Right renal pelvis (tissue), 4 donors: ENCODE measurements around the gene RAB40A. TPM values are rescaled to one million over a fixed set of nuclear protein-coding genes. Genes with fewer than 3 reads are reported as not detected.
"Not testable (repeated sequence)": the region's sequence is repeated elsewhere in the genome, so short reads cannot be mapped to it uniquely, and the experiment has no call there.

ENCODE experiments used
- DNase-seq, 4 donors: peaks; one replicate each; pipeline ENCODE4 v3.0.0-alpha.2; 2013; ENCODE audit warnings: low read depth in 4 of 4, low spot score in 3 of 4, missing footprints in 1 of 4
- polyA plus RNA-seq, 4 donors: library from polyadenylated mRNA; unstranded; fragments of 120-200 nt; gene quantifications; one replicate each; pipeline ENCODE4 v1.2.1, GENCODE V29; 2013; ENCODE audit not compliant: insufficient read length in 4 of 4

Gene RAB40A
- polyA plus RNA-seq, 4 donors: 2.4 to 3.4 (median 2.8) TPM

DNA sequence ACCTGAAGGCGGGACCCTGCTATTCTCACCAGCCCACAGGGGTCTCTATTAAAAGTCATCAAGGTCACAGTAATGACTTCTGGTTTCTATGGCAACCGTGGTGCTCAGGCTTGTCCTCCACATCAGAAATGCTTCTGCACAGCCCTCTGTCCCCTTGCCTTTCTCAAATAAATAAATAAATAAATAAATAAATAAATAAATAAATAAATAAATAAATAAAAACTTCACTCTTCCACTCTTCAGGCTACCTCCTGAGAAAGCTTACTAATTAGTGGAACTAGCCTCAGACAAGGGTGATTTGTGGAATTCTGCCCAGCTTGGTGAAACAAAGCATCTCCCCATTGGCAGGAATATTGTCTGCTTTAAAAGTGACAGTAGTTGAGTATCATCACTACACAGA lies 5.5 kb upstream of the RAB40A start:
- DNase-seq: no peak

DNA sequence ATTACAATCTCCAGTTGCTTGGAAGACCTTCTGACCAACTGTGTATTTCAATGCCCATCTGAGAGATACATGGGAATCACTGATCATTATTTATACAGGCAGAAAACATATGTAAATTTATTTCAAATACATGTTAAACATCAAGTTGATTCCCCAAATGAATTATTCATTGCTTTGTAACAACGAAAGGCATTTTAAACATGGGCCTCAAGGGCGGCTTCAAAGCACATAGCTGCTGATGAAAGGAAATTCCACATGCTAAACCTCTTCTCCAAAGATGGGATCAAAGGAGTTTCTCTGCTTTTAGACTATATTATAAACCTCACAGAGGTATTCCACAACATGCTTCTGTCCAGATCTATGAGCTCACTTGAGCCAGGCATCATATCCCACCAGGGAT lies 4.3 kb upstream of the RAB40A start:
- DNase-seq: no peak

DNA sequence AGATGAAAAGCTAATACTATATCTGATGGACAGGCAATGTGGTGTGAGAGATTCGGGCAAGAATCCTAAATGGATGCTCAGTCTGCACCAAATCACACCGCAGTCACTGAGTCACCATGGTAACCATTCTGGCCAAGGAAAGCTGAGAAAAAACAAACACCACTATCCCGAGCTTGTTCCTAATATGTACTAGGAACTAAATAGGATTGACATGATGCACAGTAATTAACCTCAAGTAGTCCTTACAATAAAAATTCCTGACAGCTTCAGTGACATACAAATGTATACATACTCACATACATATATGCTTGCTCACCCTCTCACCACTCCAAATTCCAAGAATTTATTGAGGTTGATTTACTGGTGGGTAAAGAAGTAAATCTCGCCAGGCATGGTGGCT lies 1.1 kb upstream of the RAB40A start:
- no peak for DNase-seq

GRCh38 chrX:103518571-103518970 lies 718 bp downstream of the RAB40A start:
- DNase-seq: no peak

- no peak for DNase-seq
Measured at GRCh38 chrX:103517246-103517645, 2.0 kb downstream of the RAB40A start.

- DNase-seq: no peak
Measured at GRCh38 chrX:103513476-103514108, 5.7 kb downstream of the RAB40A start.

- no peak for DNase-seq
Measured at GRCh38 chrX:103513067-103513466, 6.2 kb downstream of the RAB40A start.

DNA sequence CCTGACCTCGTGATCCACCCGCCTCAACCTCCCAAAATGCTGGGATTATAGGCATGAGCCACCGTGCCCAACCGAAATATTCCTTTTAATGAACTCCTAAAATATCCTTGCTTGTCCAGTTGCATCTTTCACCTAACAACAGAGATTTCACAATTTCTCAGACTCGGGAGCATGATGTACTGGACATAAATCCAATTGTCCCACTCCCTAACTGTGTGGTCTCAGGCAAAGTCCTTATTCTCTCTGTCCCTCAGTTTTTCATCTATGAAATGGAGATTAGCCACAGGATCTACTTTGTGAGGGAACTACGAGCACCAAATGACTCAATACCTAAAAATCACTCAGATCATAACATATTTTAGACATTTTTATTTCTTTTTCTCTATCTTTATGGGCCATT lies 9.3 kb downstream of the RAB40A start:
- no peak for DNase-seq

- no peak for DNase-seq
Measured at GRCh38 chrX:103503853-103504207, 15.5 kb downstream of the RAB40A start.

DNA sequence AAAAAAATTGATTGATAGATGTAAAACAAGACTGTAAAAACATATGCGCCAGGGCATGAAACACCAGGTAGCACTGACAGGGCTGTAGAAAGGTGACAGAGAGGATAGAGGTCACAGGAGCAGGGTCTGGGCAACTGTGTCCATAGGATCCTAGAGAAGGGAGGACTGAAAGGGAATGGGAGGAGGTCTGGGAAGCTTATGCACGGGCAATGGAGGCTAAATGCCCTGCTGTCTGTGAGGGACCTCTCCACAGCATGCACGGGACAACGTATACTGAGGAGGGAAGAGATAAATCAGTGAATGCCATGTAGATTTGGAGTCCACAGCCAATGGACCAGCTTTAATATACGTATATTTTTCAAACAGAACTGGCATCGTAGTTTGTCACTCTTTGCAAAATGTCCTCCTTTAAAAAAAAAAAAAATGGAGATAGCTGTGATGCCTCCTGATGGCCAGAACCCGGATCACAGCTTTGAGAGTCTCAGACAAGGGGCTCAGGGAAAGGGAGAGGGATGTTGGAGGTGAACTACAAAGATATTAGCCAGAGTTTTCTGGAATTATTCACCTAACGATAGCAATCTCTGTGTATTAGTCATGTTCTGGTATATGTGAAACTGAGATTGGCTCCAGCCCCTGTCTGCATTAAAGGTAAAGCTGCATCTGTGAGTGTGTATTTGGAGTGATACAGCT lies 16.0 kb downstream of the RAB40A start:
- no peak for DNase-seq

- DNase-seq: no peak
Measured at GRCh38 chrX:103498786-103499185, 20.5 kb downstream of the RAB40A start.

GRCh38 chrX:103495786-103496185 lies 23.5 kb downstream of the RAB40A start:
- DNase-seq: no peak

DNA sequence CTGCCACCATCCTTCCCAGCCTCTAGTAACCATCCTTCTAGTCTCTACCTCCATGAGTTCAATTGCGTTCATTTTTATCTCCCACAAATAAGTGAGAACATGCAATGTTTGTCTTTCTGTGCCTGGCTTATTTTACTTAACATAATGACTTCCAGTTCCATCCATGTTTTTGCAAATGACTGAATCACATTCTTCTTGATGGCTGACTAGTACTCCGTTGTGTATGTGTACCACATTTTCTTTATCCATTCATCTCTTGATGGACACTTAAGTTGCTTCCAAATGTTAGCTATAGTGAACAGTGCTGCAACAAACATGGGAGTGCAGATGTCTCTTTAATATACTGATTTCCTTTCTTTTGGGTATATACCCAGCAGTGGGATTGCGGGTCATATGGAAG lies 25.7 kb downstream of the RAB40A start:
- DNase-seq: not testable (repeated sequence)

DNA sequence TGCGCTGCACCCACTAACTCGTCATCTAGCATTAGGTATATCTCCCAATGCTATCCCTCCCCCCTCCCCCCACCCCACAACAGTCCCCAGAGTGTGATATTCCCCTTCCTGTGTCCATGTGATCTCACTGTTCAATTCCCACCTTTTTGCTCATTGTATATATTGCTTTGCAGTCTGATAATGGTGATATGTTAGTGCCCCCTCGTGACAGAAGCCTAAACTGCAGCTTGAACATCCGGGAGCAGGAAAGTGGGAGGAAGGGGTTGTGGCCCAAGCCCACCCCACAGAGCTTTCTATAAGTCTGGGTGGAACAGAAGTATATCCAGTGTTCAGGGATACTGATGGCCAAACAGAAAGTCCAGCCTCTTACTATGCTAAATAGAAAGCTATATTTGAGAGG lies 29.6 kb downstream of the RAB40A start:
- peak in 3 of 4 donors; percentile 5 to 14 (median 11) for DNase-seq

- DNase-seq: no peak
Measured at GRCh38 chrX:103488794-103489193, 30.5 kb downstream of the RAB40A start.

- DNase-seq: no peak
Measured at GRCh38 chrX:103488332-103488731, 31.0 kb downstream of the RAB40A start.

DNA sequence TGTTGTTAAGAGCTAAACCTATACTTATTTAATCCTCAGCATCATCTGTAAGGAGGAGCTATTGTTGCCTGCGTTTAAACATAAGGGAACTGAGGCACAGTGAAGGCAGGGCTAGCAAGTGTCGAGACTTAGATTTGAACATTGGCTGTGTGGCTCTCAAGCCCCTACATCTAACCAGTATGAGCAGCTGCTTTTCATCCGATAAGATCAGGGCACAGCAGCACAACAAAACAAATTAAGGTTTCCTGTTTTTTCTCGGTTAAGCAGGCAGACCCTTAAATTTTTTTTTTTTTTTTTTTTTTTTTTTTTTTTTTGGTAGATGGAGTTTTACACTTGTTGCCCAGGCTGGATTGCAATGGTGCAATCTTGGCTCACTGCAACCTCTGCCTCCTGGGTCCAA lies 35.6 kb downstream of the RAB40A start:
- DNase-seq: no peak

DNA sequence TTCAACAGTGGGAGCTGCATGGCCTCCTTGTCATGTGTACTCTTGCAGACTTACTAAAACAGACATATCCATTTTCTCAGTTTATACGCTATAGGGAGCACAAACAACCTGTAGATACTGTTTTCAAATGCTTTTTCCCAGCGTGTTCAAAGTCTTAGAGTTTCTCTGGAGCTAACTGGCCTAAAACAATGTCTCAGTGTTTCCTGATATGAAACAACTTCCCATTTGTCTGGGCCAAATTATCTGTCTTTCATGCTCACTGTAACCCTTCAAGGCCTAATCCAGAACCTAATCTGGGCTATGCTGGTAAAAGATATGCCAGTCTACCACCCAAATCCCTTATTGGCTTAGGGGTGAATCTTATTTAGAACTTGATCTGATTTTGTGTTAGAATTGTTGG lies 38.8 kb downstream of the RAB40A start:
- DNase-seq: no peak

- no peak for DNase-seq
Measured at GRCh38 chrX:103477496-103477895, 41.8 kb downstream of the RAB40A start.

- no peak for DNase-seq
Measured at GRCh38 chrX:103475381-103475780, 43.9 kb downstream of the RAB40A start.

DNA sequence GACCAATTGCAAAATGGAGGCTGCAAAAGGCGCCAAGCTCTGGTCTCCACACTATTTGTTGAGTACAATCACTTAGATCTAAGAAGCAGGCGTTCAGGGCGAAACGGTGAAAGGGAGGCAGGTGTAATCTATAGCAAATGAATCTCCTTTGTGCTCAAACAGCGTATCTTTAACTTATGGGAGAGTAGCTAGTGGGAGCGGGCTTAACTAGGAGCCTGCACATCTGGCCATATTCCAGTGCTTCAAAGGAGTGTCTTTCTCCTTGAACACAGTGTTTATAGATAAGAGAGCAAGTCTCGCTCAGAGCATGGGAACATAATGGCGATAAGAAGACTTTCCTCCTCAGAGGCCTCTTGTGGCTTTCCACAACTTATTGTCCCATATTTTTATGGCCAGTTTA lies 49.3 kb downstream of the RAB40A start:
- not testable (repeated sequence) for DNase-seq

- DNase-seq: no peak
Measured at GRCh38 chrX:103467887-103468286, 51.4 kb downstream of the RAB40A start.

DNA sequence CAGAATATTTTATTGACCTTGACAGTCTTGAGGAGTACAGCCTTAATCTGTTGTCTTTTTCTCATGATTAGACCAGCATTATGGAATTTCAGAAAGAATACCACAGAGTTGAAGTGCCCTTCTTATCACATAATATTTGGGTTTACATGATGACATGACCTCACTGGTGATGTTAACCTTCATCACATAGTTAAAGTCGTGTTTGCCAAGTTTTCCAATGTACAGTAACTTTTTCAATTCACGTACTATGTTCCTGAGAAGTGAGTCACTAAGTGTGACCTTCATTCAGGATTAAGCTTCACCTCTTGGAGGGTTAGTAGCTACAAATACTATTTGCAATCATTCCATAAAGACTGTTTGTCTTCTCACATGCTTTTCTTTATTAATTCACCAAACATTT lies 52.1 kb downstream of the RAB40A start:
- no peak for DNase-seq
